ENCODE results near the gene GOT1. TPM values are rescaled to one million over a fixed set of nuclear protein-coding genes. Genes with fewer than 3 reads are reported as not detected.

Gene GOT1
- polyA plus RNA-seq, 3 donors, result 2.6 to 10.4 (median 8.2) TPM

DNA sequence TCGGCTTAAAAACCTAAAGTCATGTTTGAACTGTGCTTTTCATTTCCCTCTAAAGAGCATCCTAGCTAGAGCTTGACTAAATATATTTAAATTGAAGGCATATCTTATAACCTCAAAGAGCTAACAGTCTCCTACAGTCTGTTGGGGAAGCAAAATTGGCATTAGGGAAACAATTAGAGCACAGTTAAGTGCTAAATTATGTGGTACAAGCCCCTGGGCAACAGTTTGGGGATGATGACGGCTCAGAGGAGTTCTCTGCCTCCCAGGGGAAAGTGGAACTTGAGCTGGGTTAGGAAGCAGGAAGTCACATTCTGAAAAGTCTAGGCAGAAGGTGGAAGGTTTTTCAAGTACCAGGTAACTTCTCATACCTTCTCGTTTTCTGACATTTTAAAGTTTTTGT lies 18.6 kb upstream of the GOT1 start:
- no peak overlapping the region for H3K4me3 ChIP-seq (replicated peaks in 1 of 3; ENCODE audit: low read depth in 2 of 3, low read length in 3 of 3)
- H3K4me2 ChIP-seq (replicated peaks; ENCODE audit: extremely low read depth, low read length, poor library complexity, severe bottlenecking), result no peak overlapping the region
- DNase-seq, result no peak
- H2AFZ ChIP-seq (ENCODE audit: insufficient read depth, low read depth, low read length, poor library complexity, severe bottlenecking), result no peak overlapping the region
- H3K9ac ChIP-seq (ENCODE audit: insufficient read depth, low read length, poor library complexity, severe bottlenecking), result no peak overlapping the region
- H3K9me3 ChIP-seq (replicated peaks in 1 of 2; ENCODE audit: control insufficient read depth in 1 of 2, insufficient read depth in 1 of 2, low read length in 2 of 2), result no peaks in the 10 kb centered on the region
- H3K27me3 ChIP-seq (ENCODE audit: control insufficient read depth in 2 of 2, insufficient read depth in 2 of 2, low read length in 2 of 2), result peaks cover 0 to 2% of the 10 kb centered on the region in 2 donors
- H3K9me3 Mint-ChIP-seq, result no peaks in the 10 kb centered on the region
- no peaks in the 10 kb centered on the region for H4K20me1 ChIP-seq (ENCODE audit: insufficient read depth, low read length)
- no peaks in the 10 kb centered on the region for H3K4me1 Mint-ChIP-seq
- peaks cover 5 to 10% (median 8%) of the 10 kb centered on the region in 3 donors for H3K27me3 Mint-ChIP-seq (ENCODE audit: low read depth in 3 of 3)
- no peaks in the 10 kb centered on the region for H3K4me1 ChIP-seq (ENCODE audit: control insufficient read depth in 1 of 2, insufficient read depth in 2 of 2, low read length in 2 of 2)
- WGBS (ENCODE audit: insufficient coverage), result 75% methylated on average over 1 of the region's 3 CpGs
- no peaks in the 10 kb centered on the region for H3K36me3 ChIP-seq (replicated peaks in 1 of 2; ENCODE audit: control insufficient read depth in 1 of 2, insufficient read depth in 2 of 2, low read length in 2 of 2)
- intact Hi-C loops (cut with micrococcal nuclease), result no loop called here
- TF ChIP-seq, protein P1, sequence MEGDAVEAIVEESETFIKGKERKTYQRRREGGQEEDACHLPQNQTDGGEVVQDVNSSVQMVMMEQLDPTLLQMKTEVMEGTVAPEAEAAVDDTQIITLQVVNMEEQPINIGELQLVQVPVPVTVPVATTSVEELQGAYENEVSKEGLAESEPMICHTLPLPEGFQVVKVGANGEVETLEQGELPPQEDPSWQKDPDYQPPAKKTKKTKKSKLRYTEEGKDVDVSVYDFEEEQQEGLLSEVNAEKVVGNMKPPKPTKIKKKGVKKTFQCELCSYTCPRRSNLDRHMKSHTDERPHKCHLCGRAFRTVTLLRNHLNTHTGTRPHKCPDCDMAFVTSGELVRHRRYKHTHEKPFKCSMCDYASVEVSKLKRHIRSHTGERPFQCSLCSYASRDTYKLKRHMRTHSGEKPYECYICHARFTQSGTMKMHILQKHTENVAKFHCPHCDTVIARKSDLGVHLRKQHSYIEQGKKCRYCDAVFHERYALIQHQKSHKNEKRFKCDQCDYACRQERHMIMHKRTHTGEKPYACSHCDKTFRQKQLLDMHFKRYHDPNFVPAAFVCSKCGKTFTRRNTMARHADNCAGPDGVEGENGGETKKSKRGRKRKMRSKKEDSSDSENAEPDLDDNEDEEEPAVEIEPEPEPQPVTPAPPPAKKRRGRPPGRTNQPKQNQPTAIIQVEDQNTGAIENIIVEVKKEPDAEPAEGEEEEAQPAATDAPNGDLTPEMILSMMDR (IDR thresholded peaks at IDR 0.05), result no peak
- H3K27ac ChIP-seq (ENCODE audit: low read depth in 1 of 2, low read length in 2 of 2), result no peak overlapping the region
- H3K27ac Mint-ChIP-seq, result no peak overlapping the region
- no peaks in the 10 kb centered on the region for H3K36me3 Mint-ChIP-seq
- H3K4me3 Mint-ChIP-seq, result no peak overlapping the region
- H3K79me2 ChIP-seq (ENCODE audit: insufficient read depth, low read length), result no peaks in the 10 kb centered on the region

DNA sequence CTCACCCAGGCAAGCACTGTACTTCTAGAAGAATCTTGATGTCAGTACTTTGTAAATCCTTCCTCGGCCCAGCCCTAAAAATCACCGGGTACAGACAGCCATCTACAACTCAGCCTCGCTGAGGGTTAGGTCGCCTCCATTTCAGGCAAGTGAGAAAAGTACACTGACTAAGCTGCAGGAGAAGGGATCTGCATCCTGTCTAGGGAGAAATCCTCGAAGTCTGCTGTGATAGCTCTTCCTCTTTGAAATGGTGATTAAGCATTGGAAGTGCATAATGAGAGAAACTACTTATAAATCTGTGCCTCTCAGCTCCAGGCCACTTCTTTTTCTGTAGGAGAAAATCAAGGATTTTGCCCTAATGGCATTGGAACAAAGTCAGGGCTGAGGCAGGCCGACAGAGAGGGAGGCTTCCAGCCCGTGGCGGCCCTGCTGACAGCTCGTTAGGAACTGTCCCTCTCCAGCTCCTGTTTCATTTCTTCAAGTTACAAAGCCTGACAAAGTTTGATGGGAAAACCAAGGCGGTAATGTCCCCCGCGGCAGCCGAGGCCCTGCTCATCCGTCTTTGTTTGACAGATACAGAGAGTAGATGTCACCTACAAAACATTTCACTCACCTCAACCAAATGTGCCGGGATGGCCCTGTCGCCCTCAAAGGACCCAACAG lies 14.1 kb upstream of the GOT1 start:
- DNase-seq, result no peak
- Histone ChIP-seq H4K20me1 (ENCODE audit: insufficient read depth, low read length) (no peaks in the 10 kb centered on the region), H3K79me2 (ENCODE audit: insufficient read depth, low read length) (no peaks in the 10 kb centered on the region), H3K4me1 (ENCODE audit: control insufficient read depth in 1 of 2, insufficient read depth in 2 of 2, low read length in 2 of 2) (no peaks in the 10 kb centered on the region), H3K4me3 (replicated peaks in 1 of 3; ENCODE audit: low read depth in 2 of 3, low read length in 3 of 3) (no peak overlapping the region), H3K9ac (ENCODE audit: insufficient read depth, low read length, poor library complexity, severe bottlenecking) (no peak overlapping the region), H2AFZ (ENCODE audit: insufficient read depth, low read depth, low read length, poor library complexity, severe bottlenecking) (no peak overlapping the region), H3K36me3 (replicated peaks in 1 of 2; ENCODE audit: control insufficient read depth in 1 of 2, insufficient read depth in 2 of 2, low read length in 2 of 2) (no peaks in the 10 kb centered on the region), H3K4me2 (replicated peaks; ENCODE audit: extremely low read depth, low read length, poor library complexity, severe bottlenecking) (no peak overlapping the region), H3K9me3 (replicated peaks in 1 of 2; ENCODE audit: control insufficient read depth in 1 of 2, insufficient read depth in 1 of 2, low read length in 2 of 2) (no peaks in the 10 kb centered on the region), H3K27me3 (ENCODE audit: control insufficient read depth in 2 of 2, insufficient read depth in 2 of 2, low read length in 2 of 2) (peaks cover 0 to 2% of the 10 kb centered on the region in 2 donors), H3K27ac (ENCODE audit: low read depth in 1 of 2, low read length in 2 of 2) (no peak overlapping the region)
- Mint-ChIP-seq H3K4me1 (no peaks in the 10 kb centered on the region), H3K27me3 (ENCODE audit: low read depth in 3 of 3) (peaks cover 2 to 5% (median 3%) of the 10 kb centered on the region in 3 donors), H3K27ac (no peak overlapping the region), H3K9me3 (no peaks in the 10 kb centered on the region), H3K4me3 (no peak overlapping the region), H3K36me3 (peaks cover under 1% of the 10 kb centered on the region in 2 donors)
- 80% methylated on average over 13 of the region's 16 CpGs for WGBS (ENCODE audit: insufficient coverage)
- intact Hi-C loops (cut with micrococcal nuclease), result no loop called here
- TF ChIP-seq, protein P1 (IDR thresholded peaks at IDR 0.05), result no peak

All from CD14-positive monocyte (primary cell).